ENCODE data around the gene LTB4R2. TPM values are rescaled to one million over a fixed set of nuclear protein-coding genes. Genes with fewer than 3 reads are reported as not detected.

LTB4R2 gene
- total and polyA plus RNA-seq, 2 donors (not counting 1 experiment from before 2014, with no cell fraction given) = 10.7 to 11.7 TPM

GRCh38 chr14:24331731-24332267, 21.9 kb downstream of the LTB4R2 start:
- no peak for DNase-seq
- peaks cover 0 to 8% of the 10 kb centered on the region in 2 experiments for H3K36me3 ChIP-seq (replicated peaks in 1 of 2; ENCODE audit: control extremely low read depth in 1 of 2, control insufficient read depth in 1 of 2, extremely low read depth in 1 of 2, insufficient read depth in 2 of 2, low read length in 1 of 2)
- no peak overlapping the region for H3K9ac ChIP-seq (ENCODE audit: low read length)
- 45% methylated on average over 26 of the region's 26 CpGs for WGBS (ENCODE audit: insufficient coverage)
- peaks cover 4% of the 10 kb centered on the region for H3K79me2 ChIP-seq (ENCODE audit: control insufficient read depth, insufficient read depth, low read length)
- Mint-ChIP-seq H3K27me3 (peaks cover 17% of the 10 kb centered on the region), H3K27ac (peak overlapping the region; percentile 76), H3K4me3 (peak overlapping the region; percentile 93), H3K9me3 (ENCODE audit: insufficient read depth) (no peaks in the 10 kb centered on the region), H3K4me1 (peaks cover 44% of the 10 kb centered on the region)
- peaks cover 12% of the 10 kb centered on the region for H4K20me1 ChIP-seq (ENCODE audit: control insufficient read depth, insufficient read depth, low read length, poor library complexity, severe bottlenecking)
- H3K27me3 ChIP-seq (replicated peaks in 1 of 4; ENCODE audit: control extremely low read depth in 1 of 4, control insufficient read depth in 3 of 4, insufficient read depth in 4 of 4, low read length in 3 of 4) = peaks cover 0 to 33% (median 19%) of the 10 kb centered on the region in 4 experiments
- no peak overlapping the region for H3K27ac ChIP-seq (ENCODE audit: low read length in 2 of 2)
- H3K4me2 ChIP-seq (replicated peaks; ENCODE audit: low read depth, low read length, poor library complexity, severe bottlenecking) = peak overlapping the region; percentile 88
- intact Hi-C loops (cut with micrococcal nuclease) = loop anchor here (1.0 to 10.0 kb wide), 7 partner anchors 9 to 343 kb away; partner anchors contain the start of genes LTB4R and RABGGTA
- no peak for ATAC-seq (ENCODE audit: low read depth)
- POLR2A ChIA-PET = interaction anchor here (0.7 to 3.5 kb wide), 8 partner anchors 20 to 110 kb away, joined by 3 to 42 read pairs (median 4); partner anchors contain the start of genes CBLN3, KHNYN and TINF2
- peaks cover 42 to 47% of the 10 kb centered on the region in 2 donors for H3K4me1 ChIP-seq (ENCODE audit: control insufficient read depth in 2 of 2, insufficient read depth in 2 of 2, low read length in 2 of 2)
- peaks cover 0 to 9% (median 0%) of the 10 kb centered on the region in 3 donors for H3K9me3 ChIP-seq (ENCODE audit: control extremely low read depth in 1 of 3, control insufficient read depth in 2 of 3, insufficient read depth in 1 of 3, low read length in 2 of 3)
- CTCF ChIA-PET = interaction anchor here (0.7 to 16.1 kb wide), 21 partner anchors 9 to 274 kb away, joined by 3 to 650 read pairs (median 13); partner anchors contain the start of genes CBLN3, CIDEB, DHRS1 and KHNYN
- peak overlapping the region in 2 of 5 experiments; percentile 37 for H3K4me3 ChIP-seq (ENCODE audit: control extremely low read depth in 1 of 5, extremely low read depth in 1 of 5, insufficient read depth in 1 of 5, low read depth in 2 of 5, low read length in 4 of 5)
- no peak overlapping the region for H2AFZ ChIP-seq (ENCODE audit: insufficient read depth, low read depth, low read length, poor library complexity, severe bottlenecking)
- TF ChIP-seq EZH2 (IDR thresholded peaks at IDR 0.05; ENCODE audit: borderline replicate concordance, insufficient read depth, low read depth, low read length, poor library complexity, severe bottlenecking) = no peak
- TF ChIP-seq, protein P1, sequence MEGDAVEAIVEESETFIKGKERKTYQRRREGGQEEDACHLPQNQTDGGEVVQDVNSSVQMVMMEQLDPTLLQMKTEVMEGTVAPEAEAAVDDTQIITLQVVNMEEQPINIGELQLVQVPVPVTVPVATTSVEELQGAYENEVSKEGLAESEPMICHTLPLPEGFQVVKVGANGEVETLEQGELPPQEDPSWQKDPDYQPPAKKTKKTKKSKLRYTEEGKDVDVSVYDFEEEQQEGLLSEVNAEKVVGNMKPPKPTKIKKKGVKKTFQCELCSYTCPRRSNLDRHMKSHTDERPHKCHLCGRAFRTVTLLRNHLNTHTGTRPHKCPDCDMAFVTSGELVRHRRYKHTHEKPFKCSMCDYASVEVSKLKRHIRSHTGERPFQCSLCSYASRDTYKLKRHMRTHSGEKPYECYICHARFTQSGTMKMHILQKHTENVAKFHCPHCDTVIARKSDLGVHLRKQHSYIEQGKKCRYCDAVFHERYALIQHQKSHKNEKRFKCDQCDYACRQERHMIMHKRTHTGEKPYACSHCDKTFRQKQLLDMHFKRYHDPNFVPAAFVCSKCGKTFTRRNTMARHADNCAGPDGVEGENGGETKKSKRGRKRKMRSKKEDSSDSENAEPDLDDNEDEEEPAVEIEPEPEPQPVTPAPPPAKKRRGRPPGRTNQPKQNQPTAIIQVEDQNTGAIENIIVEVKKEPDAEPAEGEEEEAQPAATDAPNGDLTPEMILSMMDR (IDR thresholded peaks at IDR 0.05) = no peak

Data from B cell (primary cell).